Activated naive CD4-positive, alpha-beta T cell treated with anti-CD3 and anti-CD28 coated beads, Interleukin-2, amount 10 ng/mL, durations not matched to agents 7 days and 5 days (primary cell): ENCODE measurements around the gene LPXN.
A peak's percentile ranks its signal among the peaks of the same experiment; 100 is the strongest.

Experiments
- CTCF ChIA-PET: fragments of 350-600 bp; sonication (Branson Sonifier 250); formaldehyde crosslinking; loops from one replicate; lab custom pipeline; 2021; ENCODE audit warnings: antibody characterized with exemption; lab: Charles Lee
- DNase-seq: peaks from one replicate; pipeline ENCODE4 v3.0.0-alpha.2; 2020
- H3K27ac Mint-ChIP-seq: one replicate; pipeline ENCODE4 v1.8.0; 2021; ENCODE audit warnings: mild to moderate bottlenecking, moderate library complexity, mixed read lengths
- H3K27me3 Mint-ChIP-seq: one replicate; pipeline ENCODE4 v1.8.0; 2021; ENCODE audit warnings: mild to moderate bottlenecking, mixed read lengths
- H3K36me3 Mint-ChIP-seq: one replicate; pipeline ENCODE4 v1.8.0; 2021; ENCODE audit warnings: mixed read lengths
- H3K4me1 Mint-ChIP-seq: one replicate; pipeline ENCODE4 v1.8.0; 2021; ENCODE audit warnings: mixed read lengths
- H3K4me3 Mint-ChIP-seq: one replicate; pipeline ENCODE4 v1.8.0; 2021; ENCODE audit warnings: mild to moderate bottlenecking, moderate library complexity, mixed read lengths
- H3K9me3 Mint-ChIP-seq: one replicate; pipeline ENCODE4 v1.8.0; 2021; ENCODE audit warnings: mixed read lengths

Gene LPXN

DNA sequence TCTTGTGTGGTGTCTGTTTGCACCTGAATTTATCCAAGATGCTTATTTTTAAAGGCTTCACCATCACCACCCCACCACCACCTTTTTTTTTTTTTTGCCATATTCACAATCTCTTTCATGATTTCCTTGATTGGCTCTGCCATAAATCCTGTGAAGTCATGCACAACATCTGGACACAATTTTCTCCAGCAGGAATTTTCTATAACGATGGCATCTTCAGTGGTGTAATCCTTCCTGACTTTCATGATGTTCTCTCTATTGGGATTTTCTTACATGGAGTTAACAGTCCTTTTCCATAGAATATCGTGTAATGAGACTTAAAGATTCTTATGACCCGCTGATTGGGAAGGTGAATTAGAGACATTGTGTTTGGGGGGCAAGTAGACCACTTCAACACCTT is 21.0 kb upstream of the LPXN start:
- H3K4me3 Mint-ChIP-seq = no peak overlapping the region
- peak overlapping the region; percentile 29 for H3K27ac Mint-ChIP-seq
- DNase-seq = no peak
- no peaks in the 10 kb centered on the region for H3K27me3 Mint-ChIP-seq
- H3K4me1 Mint-ChIP-seq = peaks cover 62% of the 10 kb centered on the region
- CTCF ChIA-PET = interaction anchor here (1.6 kb wide), 1 partner anchor 33 kb away, joined by 5 read pairs; no protein-coding TSS in a partner anchor
- H3K36me3 Mint-ChIP-seq = peaks cover 49% of the 10 kb centered on the region
- no peaks in the 10 kb centered on the region for H3K9me3 Mint-ChIP-seq

DNA sequence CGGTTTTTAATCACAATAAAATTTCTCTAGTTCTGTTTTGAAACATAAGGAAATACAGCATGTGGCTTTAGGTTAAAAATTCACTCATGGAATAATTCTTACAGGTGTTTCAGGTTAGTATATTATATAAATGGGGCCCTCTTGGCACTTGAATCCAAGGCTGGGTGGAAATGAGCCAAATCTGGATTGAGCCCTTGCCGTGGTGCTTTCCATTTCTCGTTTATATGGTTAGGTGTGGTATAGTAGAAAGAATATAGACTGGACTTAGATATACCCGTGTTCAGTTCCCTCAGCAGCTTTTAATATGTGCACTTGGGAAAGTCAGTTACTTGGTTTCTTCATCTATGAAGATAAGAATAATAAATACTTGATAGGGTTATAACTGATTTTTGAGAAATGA is 19.2 kb upstream of the LPXN start:
- DNase-seq = no peak
- CTCF ChIA-PET = interaction anchor here (1.8 kb wide), 1 partner anchor 35 kb away, joined by 4 read pairs; no protein-coding TSS in a partner anchor
- Mint-ChIP-seq H3K9me3 (no peaks in the 10 kb centered on the region), H3K27ac (no peak overlapping the region), H3K36me3 (peaks cover 48% of the 10 kb centered on the region), H3K27me3 (no peaks in the 10 kb centered on the region), H3K4me1 (peaks cover 56% of the 10 kb centered on the region), H3K4me3 (no peak overlapping the region)

DNA sequence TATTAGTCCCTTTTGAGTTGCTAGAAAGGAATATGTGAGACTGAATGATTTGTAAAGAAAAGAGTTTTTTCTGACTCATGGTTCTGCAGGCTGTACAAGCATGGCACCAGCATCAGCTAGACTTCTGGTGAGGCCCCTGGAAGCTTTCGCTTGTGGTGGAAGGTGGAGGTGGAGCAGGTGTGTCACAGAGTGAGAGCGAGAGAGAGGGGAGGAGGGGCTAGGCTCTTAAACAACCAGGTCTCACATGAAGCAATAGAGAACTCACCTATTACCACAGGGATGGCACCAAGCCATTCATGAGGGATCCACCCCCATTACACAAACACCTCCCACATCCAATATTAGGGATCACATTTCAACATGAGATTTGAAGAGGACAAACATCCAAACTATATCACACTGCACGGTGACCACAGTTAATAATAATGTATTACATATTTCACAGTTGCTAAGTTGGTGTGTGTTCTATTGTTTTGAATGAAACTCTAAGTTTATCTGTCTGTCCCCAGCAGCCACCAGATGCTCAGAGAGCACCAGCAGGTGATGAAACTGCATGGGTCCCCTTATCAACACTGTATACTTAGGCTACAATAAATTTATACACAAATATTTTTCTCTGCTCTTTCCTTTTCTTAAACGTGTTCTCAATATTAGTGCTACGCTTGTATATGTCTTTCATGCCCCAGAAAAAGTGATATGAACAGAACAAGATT is 17.3 kb upstream of the LPXN start:
- Mint-ChIP-seq H3K9me3 (no peaks in the 10 kb centered on the region), H3K4me3 (no peak overlapping the region), H3K27ac (no peak overlapping the region), H3K27me3 (no peaks in the 10 kb centered on the region), H3K4me1 (peaks cover 44% of the 10 kb centered on the region), H3K36me3 (peaks cover 36% of the 10 kb centered on the region)
- CTCF ChIA-PET = interaction anchor here (1.8 kb wide), 1 partner anchor 37 kb away, joined by 4 read pairs; no protein-coding TSS in a partner anchor
- DNase-seq = no peak

DNA sequence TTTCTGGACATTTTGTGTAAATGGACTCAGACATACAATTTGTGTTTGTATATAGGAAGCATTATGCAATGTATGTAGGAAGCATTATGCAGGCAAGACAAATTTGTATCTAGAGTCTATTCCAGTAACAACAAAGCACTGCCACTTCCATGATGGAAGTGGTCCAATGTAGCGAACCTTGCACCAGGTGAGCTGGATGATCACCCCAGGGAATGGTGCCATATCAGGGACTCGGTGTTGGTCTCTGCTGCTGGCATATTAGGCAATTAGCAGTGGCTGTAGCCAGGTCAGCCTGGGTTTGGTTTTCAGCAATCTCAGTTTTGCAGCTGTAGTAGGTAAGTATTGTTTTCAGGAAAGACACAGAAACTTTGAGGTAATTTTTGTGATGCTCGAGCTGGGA is 16.0 kb upstream of the LPXN start:
- H3K9me3 Mint-ChIP-seq = no peaks in the 10 kb centered on the region
- H3K27me3 Mint-ChIP-seq = no peaks in the 10 kb centered on the region
- H3K4me1 Mint-ChIP-seq = peaks cover 35% of the 10 kb centered on the region
- CTCF ChIA-PET = no interaction called here
- no peak overlapping the region for H3K27ac Mint-ChIP-seq
- H3K4me3 Mint-ChIP-seq = no peak overlapping the region
- DNase-seq = no peak
- peaks cover 37% of the 10 kb centered on the region for H3K36me3 Mint-ChIP-seq

DNA sequence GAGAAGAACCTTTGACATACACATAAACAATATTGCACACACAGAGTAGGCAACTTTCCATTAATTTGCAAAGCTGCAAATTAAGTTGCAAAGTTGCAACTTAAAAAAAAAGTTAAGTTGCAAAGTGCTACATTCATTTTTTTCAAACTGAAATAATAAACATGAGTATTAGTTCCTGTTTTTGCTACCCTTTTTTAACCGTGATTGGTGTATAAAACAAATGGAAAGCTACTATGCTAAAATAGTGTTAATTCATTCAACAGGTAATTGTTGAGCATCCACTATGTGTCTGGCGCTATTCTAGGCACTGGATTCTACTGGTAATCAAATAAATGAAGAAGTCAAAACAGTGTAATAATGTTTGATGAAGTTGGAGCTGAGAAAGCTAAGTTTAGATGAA is 11.3 kb upstream of the LPXN start:
- Mint-ChIP-seq H3K27ac (no peak overlapping the region), H3K4me1 (peaks cover 36% of the 10 kb centered on the region), H3K9me3 (no peaks in the 10 kb centered on the region), H3K36me3 (peaks cover 17% of the 10 kb centered on the region), H3K4me3 (no peak overlapping the region), H3K27me3 (no peaks in the 10 kb centered on the region)
- no peak for DNase-seq
- CTCF ChIA-PET = no interaction called here

DNA sequence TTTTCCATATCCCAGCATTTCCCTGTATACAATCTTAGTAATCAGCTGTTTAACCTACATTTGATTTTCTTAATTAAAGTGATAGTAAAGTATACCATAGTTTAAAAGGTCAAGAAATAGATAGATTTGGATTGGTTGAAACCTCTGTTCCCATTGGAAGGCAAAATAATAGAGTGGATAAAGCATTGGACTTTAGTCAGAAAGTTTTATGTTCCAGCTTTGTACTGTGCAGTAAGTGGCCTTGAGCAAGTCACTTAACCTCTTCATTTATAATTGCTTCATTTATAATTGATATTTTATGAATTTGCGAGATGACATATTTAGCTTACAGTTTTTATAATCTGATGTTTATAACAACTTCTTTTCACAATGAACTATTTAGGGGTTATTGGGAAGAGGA is 6.8 kb upstream of the LPXN start:
- H3K27me3 Mint-ChIP-seq = peaks cover 4% of the 10 kb centered on the region
- DNase-seq = no peak
- H3K36me3 Mint-ChIP-seq = peaks cover 23% of the 10 kb centered on the region
- H3K9me3 Mint-ChIP-seq = no peaks in the 10 kb centered on the region
- H3K4me3 Mint-ChIP-seq = no peak overlapping the region
- peaks cover 51% of the 10 kb centered on the region for H3K4me1 Mint-ChIP-seq
- CTCF ChIA-PET = interaction anchor here (1.1 to 1.4 kb wide), 2 partner anchors 16 to 59 kb away, joined by 3 to 4 read pairs; no protein-coding TSS in a partner anchor
- no peak overlapping the region for H3K27ac Mint-ChIP-seq

DNA sequence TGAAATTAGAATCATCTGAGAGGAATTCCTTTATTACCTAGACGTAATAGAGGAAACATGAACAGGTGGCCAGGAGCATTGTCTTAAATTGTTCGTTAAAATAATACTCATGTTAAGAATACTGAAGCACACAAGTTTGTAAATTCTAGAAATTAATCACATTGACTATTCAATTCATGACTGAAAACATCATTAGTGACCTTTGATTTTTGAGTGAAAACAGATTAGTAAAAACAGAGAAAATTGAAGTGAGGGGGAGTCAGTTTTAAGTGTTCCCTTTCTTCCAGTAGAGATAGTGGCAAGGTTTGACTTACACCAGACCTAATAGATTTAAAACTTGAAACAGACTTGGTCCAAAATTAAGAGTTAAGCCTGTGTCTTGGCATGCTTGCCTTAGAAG is 4.7 kb upstream of the LPXN start:
- Mint-ChIP-seq H3K4me1 (peaks cover 59% of the 10 kb centered on the region), H3K27ac (peak overlapping the region; percentile 98)
- CTCF ChIA-PET = no interaction called here

DNA sequence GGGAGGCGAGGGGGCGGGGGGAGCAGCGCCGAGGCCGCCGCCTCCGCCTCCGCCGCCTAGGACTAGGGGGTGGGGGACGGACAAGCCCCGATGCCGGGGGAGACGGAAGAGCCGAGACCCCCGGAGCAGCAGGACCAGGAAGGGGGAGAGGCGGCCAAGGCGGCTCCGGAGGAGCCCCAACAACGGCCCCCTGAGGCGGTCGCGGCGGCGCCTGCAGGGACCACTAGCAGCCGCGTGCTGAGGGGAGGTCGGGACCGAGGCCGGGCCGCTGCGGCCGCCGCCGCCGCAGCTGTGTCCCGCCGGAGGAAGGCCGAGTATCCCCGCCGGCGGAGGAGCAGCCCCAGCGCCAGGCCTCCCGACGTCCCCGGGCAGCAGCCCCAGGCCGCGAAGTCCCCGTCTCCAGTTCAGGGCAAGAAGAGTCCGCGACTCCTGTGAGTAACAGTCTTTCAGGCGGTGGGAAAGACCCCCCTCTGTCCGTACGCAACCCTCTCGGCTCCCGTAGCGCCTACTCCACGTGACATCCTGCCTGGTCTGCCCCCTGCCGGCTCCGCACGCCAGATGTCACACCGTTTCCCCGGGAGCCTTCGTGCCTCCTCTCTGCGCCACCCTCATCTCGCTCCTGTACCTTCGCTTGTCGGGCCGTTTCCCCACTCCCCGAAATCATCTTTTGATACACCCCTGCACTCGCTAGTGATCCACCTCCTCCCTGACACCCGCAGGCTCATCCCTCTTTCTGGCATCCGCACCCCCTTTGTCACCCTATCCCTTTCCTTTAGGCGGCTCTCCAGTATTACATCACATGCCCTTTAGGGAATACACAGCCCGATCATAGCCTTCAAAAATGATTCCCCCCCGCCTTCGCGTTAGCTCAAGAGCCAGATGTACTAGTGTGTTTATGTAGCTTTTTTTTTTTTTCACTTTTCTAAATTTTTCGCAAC is 3.8 kb upstream of the LPXN start:
- CTCF ChIA-PET = no interaction called here
- Mint-ChIP-seq H3K9me3 (no peaks in the 10 kb centered on the region), H3K27ac (peak overlapping the region; percentile 100), H3K4me1 (peaks cover 62% of the 10 kb centered on the region), H3K36me3 (peaks cover 20% of the 10 kb centered on the region), H3K4me3 (peak overlapping the region; percentile 86), H3K27me3 (peaks cover 4% of the 10 kb centered on the region)
- DNase-seq = peak; percentile 94

More for the DNA sequence above, 4.7 kb upstream of the LPXN start:
- peaks cover 4% of the 10 kb centered on the region for H3K27me3 Mint-ChIP-seq
- H3K36me3 Mint-ChIP-seq = peaks cover 17% of the 10 kb centered on the region
- no peak for DNase-seq
- no peaks in the 10 kb centered on the region for H3K9me3 Mint-ChIP-seq
- H3K4me3 Mint-ChIP-seq = peak overlapping the region; percentile 86

DNA sequence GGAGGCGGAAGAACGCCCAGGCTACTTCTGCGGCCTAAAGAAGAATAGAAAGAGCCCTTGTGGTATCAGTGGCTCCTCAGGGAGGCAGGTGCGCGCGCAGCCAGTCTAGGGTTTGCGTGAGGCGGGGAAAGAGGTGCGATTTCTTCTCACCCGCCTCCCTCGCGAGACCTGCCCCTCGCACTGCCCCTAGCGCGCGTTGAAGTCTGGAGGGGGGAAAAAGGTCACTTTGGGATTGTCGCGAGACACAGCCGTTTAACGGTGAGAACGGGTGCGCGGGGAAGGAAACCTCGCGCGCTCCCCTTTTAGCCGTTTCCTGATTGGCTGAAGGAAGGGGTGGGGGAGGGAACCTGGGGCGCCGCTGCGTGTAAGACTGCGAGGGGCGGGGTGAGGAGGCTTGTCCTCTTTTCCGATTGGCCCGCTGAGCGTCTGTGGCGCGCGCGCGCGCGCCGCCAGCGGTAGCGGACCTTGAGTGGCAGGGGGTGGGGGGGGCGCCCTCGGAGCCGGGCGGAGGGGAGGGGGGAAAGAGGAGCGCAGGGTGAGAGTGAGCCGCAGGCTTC is 3.1 kb upstream of the LPXN start, which contains the start of gene ZFP91:
Gene ZFP91 (plus strand): TSS at position 429 of the 557 bp plus-strand sequence. CDS start 219 bp downstream, outside the sequence.
- peaks cover 66% of the 10 kb centered on the region for H3K4me1 Mint-ChIP-seq
- CTCF ChIA-PET = interaction anchor here (3.2 kb wide), 1 partner anchor 11 kb away, joined by 22 read pairs; no protein-coding TSS in a partner anchor
- peaks cover 20% of the 10 kb centered on the region for H3K36me3 Mint-ChIP-seq
- peak within 1 kb of the TSS; percentile 100 for H3K27ac Mint-ChIP-seq
- H3K4me3 Mint-ChIP-seq = peak within 1 kb of the TSS; percentile 86
- DNase-seq = peak; percentile 97
- H3K9me3 Mint-ChIP-seq = no peaks in the 10 kb centered on the region
- H3K27me3 Mint-ChIP-seq = peaks cover 4% of the 10 kb centered on the region

DNA sequence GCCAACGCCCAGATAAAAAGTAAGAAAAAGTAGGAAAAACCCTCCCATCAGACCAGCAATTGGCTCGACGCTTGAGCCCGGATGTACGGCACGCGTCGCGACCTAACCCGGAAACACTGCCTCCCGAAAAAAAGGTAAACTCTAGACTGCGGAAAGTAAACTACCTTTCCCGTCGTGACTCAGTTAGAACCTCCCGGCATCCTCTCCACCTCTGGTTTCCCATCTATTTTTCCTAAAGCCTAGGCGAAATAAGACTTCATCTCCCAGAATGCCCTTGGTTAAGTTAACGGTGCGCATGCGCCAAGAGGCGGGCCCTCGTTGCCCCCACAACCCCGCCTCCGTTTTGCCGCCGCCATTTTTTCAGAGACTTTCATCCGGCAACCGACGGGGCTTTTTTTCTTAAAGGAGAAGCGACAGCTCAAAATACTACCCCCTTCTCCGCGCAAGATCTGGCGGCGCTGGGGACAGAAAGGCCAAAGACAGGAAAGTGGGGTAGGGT is 2.5 kb upstream of the LPXN start:
- H3K9me3 Mint-ChIP-seq = no peaks in the 10 kb centered on the region
- CTCF ChIA-PET = interaction anchor here (0.8 to 3.2 kb wide), 7 partner anchors 10 to 210 kb away, joined by 3 to 24 read pairs (median 15); no protein-coding TSS in a partner anchor
- peak overlapping the region; percentile 100 for H3K27ac Mint-ChIP-seq
- peak; percentile 95 for DNase-seq
- peaks cover 24% of the 10 kb centered on the region for H3K36me3 Mint-ChIP-seq
- H3K4me1 Mint-ChIP-seq = peaks cover 68% of the 10 kb centered on the region
- peaks cover 4% of the 10 kb centered on the region for H3K27me3 Mint-ChIP-seq
- H3K4me3 Mint-ChIP-seq = peak overlapping the region; percentile 86

DNA sequence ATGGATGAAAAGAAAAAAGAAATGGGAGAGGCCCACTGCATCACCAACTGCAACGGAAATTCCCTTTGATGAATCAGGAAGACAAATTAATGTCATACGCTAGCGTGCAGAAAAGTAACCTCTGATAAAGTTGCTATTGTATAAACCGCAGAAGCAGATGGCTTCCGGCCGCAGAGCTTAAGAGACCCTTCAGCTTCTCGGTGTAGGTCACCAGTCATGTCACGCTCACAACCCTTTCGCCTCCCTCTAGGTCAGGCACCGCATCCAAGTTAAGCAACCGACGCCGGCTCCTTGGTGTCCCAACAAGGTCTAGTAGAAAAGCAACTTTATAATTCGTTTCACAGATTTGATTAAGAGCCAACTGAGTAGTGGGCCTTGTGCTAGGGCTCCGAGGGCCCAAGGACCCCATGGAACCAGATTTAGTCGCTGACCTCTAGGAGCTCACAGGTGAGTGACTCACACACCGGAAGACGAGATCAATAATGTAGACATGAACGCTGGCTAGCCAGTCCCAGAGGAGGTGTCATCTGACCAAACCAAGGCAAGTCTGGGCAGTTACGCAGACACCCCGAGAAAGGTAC is 2.0 kb upstream of the LPXN start:
- H3K27me3 Mint-ChIP-seq = peaks cover 4% of the 10 kb centered on the region
- DNase-seq = peak; percentile 78
- peak overlapping the region; percentile 100 for H3K27ac Mint-ChIP-seq
- H3K9me3 Mint-ChIP-seq = no peaks in the 10 kb centered on the region
- peaks cover 24% of the 10 kb centered on the region for H3K36me3 Mint-ChIP-seq
- peak overlapping the region; percentile 86 for H3K4me3 Mint-ChIP-seq
- H3K4me1 Mint-ChIP-seq = peaks cover 63% of the 10 kb centered on the region
- CTCF ChIA-PET = interaction anchor here (0.7 to 3.2 kb wide), 11 partner anchors 10 to 614 kb away, joined by 3 to 24 read pairs (median 5); no protein-coding TSS in a partner anchor

DNA sequence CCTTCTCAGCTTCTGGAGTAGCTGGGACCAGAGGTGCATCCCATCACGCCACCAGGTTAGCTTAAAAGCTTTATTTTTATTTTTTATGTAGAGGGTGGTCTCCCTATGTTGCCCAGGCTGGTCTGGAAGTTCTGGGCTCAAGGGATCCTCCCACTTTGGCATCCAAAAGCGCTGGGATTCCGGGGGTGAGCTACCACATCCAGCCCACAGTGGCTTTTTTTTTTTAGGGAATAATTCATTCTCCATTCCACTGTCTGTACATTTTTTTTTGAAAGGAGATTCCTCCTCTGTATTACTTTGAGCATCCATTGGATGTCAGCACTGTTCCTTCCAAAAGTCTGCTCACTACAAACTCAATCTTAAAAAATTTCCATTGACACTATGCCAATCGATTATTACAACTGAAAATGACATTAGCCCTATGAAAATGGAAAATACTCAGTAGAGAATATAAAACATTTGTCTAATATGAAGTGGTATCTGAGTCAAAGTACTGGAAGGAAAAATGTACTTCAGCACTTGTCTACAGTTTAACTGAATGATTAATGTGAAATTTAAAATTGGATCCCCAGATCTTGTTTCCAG is 1.3 kb upstream of the LPXN start:
- peaks cover 4% of the 10 kb centered on the region for H3K27me3 Mint-ChIP-seq
- peak overlapping the region; percentile 86 for H3K4me3 Mint-ChIP-seq
- H3K36me3 Mint-ChIP-seq = peaks cover 27% of the 10 kb centered on the region

DNA sequence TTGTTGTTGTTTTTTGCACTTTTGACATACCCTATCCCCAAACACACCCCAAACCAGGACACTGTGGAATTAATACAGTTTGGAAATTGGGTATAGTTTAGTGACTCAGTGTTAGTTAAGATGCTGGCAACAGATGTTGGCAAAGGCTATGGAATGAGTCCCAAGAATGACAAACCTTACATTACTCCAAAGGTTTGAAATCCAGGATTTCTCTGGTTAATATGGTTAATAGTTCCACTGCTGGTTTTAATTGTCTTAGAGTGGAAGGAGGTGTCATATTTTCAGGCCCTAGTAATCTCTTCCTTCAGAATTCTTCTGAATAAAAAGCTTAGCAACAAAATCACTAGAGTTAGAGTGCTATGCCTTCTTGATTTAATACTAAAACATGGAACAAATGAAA is 775 bp downstream of the LPXN start:
- peak overlapping the region; percentile 100 for H3K27ac Mint-ChIP-seq
- peaks cover 55% of the 10 kb centered on the region for H3K4me1 Mint-ChIP-seq
- H3K4me3 Mint-ChIP-seq = peak overlapping the region; percentile 86
- CTCF ChIA-PET = interaction anchor here (2.0 to 2.2 kb wide), 2 partner anchors 51 to 54 kb away, joined by 7 to 10 read pairs; no protein-coding TSS in a partner anchor
- H3K27me3 Mint-ChIP-seq = peaks cover 4% of the 10 kb centered on the region
- peaks cover 26% of the 10 kb centered on the region for H3K36me3 Mint-ChIP-seq
- no peak for DNase-seq
- no peaks in the 10 kb centered on the region for H3K9me3 Mint-ChIP-seq

More for the DNA sequence above, 1.3 kb upstream of the LPXN start:
- H3K27ac Mint-ChIP-seq = peak overlapping the region; percentile 100
- DNase-seq = no peak
- CTCF ChIA-PET = interaction anchor here (0.5 to 3.2 kb wide), 15 partner anchors 9 to 615 kb away, joined by 3 to 24 read pairs (median 3); partner anchors contain the start of gene CNTF
- no peaks in the 10 kb centered on the region for H3K9me3 Mint-ChIP-seq
- H3K4me1 Mint-ChIP-seq = peaks cover 60% of the 10 kb centered on the region
